Spleen (tissue), 11 donors: ENCODE measurements around the gene ZNF469. TPM values are rescaled to one million over a fixed set of nuclear protein-coding genes. Genes with fewer than 3 reads are reported as not detected.

Experiments
- DNase-seq: peaks from one replicate; pipeline ENCODE4 v3.0.0-alpha.2; 2020
- H3K27ac ChIP-seq, 8 donors: fragments of 200-600 bp; sonication (generic) in 7 of 8; 1 replicate in 4 of 8; 2 replicates in 4 of 8; pipeline versions ENCODE4 v1.5.0 to v1.8.0; 2016 to 2021; ENCODE audit warnings: inconsistent platforms in 4 of 8, mild to moderate bottlenecking in 4 of 8, moderate library complexity in 1 of 8
- H3K27me3 ChIP-seq, 7 donors: fragments of 200-600 bp; sonication (generic) in 6 of 7; replicated peaks in 1 of 7; 1 replicate in 4 of 7; 2 replicates in 3 of 7; pipeline versions ENCODE4 v1.5.0 to v1.8.0; 2016 to 2021; ENCODE audit warnings: inconsistent platforms in 3 of 7, mild to moderate bottlenecking in 1 of 7
- H3K36me3 ChIP-seq, 6 donors: fragments of 200-600 bp; sonication (generic) in 5 of 6; 1 replicate in 4 of 6; 2 replicates in 2 of 6; pipeline versions ENCODE4 v1.5.0 to v1.8.0; 2016 to 2021; ENCODE audit warnings: inconsistent platforms in 2 of 6
- H3K4me1 ChIP-seq, 6 donors: fragments of 200-600 bp; sonication (generic) in 5 of 6; 1 replicate in 3 of 6; 2 replicates in 3 of 6; pipeline versions ENCODE4 v1.5.0 to v1.8.0; 2016 to 2021; ENCODE audit warnings: inconsistent platforms in 3 of 6
- H3K4me3 ChIP-seq, 8 donors: fragments of 200-600 bp; sonication (generic) in 7 of 8; 1 replicate in 4 of 8; 2 replicates in 4 of 8; pipeline versions ENCODE4 v1.5.0 to v1.8.0; 2016 to 2021; ENCODE audit warnings: inconsistent platforms in 4 of 8, mild to moderate bottlenecking in 4 of 8, moderate library complexity in 2 of 8
- H3K9me3 ChIP-seq, 8 donors: fragments of 200-600 bp; sonication (generic) in 7 of 8; 1 replicate in 4 of 8; 2 replicates in 4 of 8; pipeline versions ENCODE4 v1.5.0 to v1.8.0; 2016 to 2021; ENCODE audit warnings: inconsistent platforms in 4 of 8
- POLR2A ChIP-seq, 3 donors: fragments of 450-650 bp; IDR thresholded peaks; one replicate each; pipeline ENCODE4 v1.5.1; 2017; ENCODE audit warnings: antibody characterized with exemption in 3 of 3, mild to moderate bottlenecking in 1 of 3
- POLR2AphosphoS5 ChIP-seq, 3 donors: sonication (generic); formaldehyde crosslinking; IDR thresholded peaks; one replicate each; pipeline ENCODE4 v1.5.1; 2017; ENCODE audit warnings: antibody characterized with exemption in 3 of 3
- WGBS, 5 donors: extraction: QIAGEN DNeasy Blood & Tissue Kit in 3 of 5; methylation state at CpG; one replicate each; pipeline versions ENCODE4 v1.1.5 to v1.1.7; 2013 to 2018; 5-methylcytosine and 5-hydroxymethylcytosine counted together
- intact Hi-C: fragments of 100-400 bp; cut with DNase I; formaldehyde crosslinking; loops from one replicate; pipeline ENCODE4 v1.15.0; 2023; ENCODE audit warnings: low total_unique reads
- polyA plus RNA-seq, 3 donors: library from polyadenylated mRNA; stranded (reverse); fragments of 200-250 nt; gene quantifications; one replicate each; pipeline ENCODE4 v1.2.1, GENCODE V29; 2013
- total RNA-seq, 7 donors: library from RNA; depleted of rRNA in 3 of 7; stranded (reverse); fragments of >200 nt in 3 of 7; fragmentation: NEBNext Ultra II Directional in 4 of 7; extraction: Animal tissue kit (Norgen Biotek cat#: 25700) in 4 of 7; gene quantifications; one replicate each; pipeline versions ENCODE4 v1.1.0 to v1.2.1, GENCODE V29; 2016 to 2021
- TF ChIP-seq, protein P1 (sequence below), 11 experiments: fragments of 200-600 bp in 7 of 11; fragments of 450-650 bp in 4 of 11; sonication (generic) in 4 of 11; IDR thresholded peaks in 8 of 11; conservative IDR thresholded peaks in 3 of 11; 1 replicate in 7 of 11; 2 replicates in 4 of 11; pipeline versions ENCODE4 v1.4.0 to v1.8.0; 2016 to 2021; ENCODE audit warnings: antibody characterized with exemption in 11 of 11, inconsistent platforms in 4 of 11, mild to moderate bottlenecking in 1 of 11
- donor health status: healthy with polysubstance abuse.
- donor health status: DM: no; HTN: no; CAD: no; lungs with moderate emphysema.
- donor health status: DM: no; HTN: no; CAD: no.
- donor health status: Bipolar disorder and iron deficiency.
- donor health status: healthy.
- donor health status: DM: no; HTN: no; CAD: no.
- donor health status: DM: yes; HTN: yes; CAD: no.

ZNF469 gene
- total and polyA plus RNA-seq, 10 donors = 0.27 to 8.0 (median 3.3) TPM

DNA sequence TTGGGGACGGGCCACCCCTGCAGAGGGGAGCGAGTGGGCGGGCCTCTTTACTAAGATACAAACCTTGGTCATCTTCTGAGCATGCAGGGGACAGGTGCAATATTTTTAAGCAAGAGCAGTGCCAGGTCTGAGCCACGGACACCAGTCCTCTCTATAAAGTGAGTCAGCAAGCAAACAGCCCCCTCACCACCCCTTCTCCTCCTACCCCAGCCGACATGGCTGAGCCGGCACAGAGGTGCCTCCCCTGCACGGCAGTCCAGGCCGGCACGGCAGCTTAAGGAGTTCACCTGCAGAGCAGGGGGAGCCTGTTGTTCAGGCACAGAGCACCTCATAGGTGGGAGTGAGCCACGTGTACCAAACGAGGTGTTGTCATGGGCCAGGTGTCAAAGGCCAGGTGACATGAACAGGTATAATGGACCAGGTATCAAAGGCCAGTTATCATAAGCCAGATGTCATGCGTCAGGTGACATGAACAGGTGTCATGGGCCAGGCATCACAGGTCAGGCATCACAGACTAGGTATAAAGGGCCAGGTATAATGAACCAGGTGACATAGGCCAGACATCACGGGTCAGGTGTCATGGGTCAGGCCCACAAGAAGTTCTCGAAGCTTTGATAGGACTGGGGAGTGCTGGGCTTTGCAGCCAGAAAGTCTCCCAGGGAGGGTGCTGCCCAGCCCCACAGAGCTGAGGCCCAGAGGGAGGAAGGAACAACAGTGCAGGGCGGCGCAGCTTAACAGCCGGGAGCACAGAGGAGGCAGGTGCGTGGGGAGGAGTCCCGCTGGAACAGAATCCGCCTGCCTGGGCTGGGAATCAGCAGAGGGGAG is 42.6 kb upstream of the ZNF469 start:
- Histone ChIP-seq H3K27me3 (peaks cover 0 to 27% (median 0%) of the 10 kb centered on the region in 7 donors), H3K27ac (no peak overlapping the region), H3K9me3 (peaks cover 0 to 11% (median 3%) of the 10 kb centered on the region in 8 donors), H3K36me3 (no peaks in the 10 kb centered on the region), H3K4me1 (no peaks in the 10 kb centered on the region), H3K4me3 (no peak overlapping the region)
- 75 to 89% (median 82%) methylated on average over 19 to 20 of the region's 20 CpGs for WGBS, 5 donors
- intact Hi-C loops = no loop called here
- DNase-seq = no peak
- TF ChIP-seq POLR2A (IDR thresholded peaks at IDR 0.05) = no peak
- TF ChIP-seq POLR2AphosphoS5 (IDR thresholded peaks at IDR 0.05) = no peak
- TF ChIP-seq, protein P1, sequence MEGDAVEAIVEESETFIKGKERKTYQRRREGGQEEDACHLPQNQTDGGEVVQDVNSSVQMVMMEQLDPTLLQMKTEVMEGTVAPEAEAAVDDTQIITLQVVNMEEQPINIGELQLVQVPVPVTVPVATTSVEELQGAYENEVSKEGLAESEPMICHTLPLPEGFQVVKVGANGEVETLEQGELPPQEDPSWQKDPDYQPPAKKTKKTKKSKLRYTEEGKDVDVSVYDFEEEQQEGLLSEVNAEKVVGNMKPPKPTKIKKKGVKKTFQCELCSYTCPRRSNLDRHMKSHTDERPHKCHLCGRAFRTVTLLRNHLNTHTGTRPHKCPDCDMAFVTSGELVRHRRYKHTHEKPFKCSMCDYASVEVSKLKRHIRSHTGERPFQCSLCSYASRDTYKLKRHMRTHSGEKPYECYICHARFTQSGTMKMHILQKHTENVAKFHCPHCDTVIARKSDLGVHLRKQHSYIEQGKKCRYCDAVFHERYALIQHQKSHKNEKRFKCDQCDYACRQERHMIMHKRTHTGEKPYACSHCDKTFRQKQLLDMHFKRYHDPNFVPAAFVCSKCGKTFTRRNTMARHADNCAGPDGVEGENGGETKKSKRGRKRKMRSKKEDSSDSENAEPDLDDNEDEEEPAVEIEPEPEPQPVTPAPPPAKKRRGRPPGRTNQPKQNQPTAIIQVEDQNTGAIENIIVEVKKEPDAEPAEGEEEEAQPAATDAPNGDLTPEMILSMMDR (IDR thresholded peaks at IDR 0.05 in 8 of 11, conservative IDR thresholded peaks at IDR 0.05 in 3 of 11) = no peak

DNA sequence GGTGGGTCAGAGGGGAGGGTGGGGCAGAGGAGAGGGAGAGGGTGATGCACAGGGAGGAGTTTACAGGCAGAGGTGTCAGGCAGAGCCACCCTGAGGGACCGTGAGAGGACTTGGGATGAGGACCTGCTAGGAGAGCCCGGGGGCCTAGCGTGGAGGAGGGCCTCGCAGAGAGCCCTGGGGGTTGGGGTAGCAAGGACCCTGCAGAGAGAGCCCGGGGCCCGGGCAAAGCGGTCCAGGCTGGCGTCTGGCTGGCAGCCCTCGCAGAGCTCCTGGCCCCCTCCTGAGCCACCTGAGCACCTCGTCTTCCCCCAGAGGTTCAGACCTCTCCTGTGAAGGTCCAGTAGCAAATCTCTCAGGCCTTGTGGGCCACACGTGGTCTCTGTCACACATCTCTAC is 42.0 kb upstream of the ZNF469 start:
- 77 to 94% (median 83%) methylated on average over 11 of the region's 11 CpGs for WGBS, 5 donors
- Histone ChIP-seq H3K27me3 (peaks cover 0 to 27% (median 0%) of the 10 kb centered on the region in 7 donors), H3K4me3 (no peak overlapping the region), H3K36me3 (no peaks in the 10 kb centered on the region), H3K27ac (no peak overlapping the region), H3K4me1 (no peaks in the 10 kb centered on the region), H3K9me3 (peaks cover 0 to 11% (median 3%) of the 10 kb centered on the region in 8 donors)
- DNase-seq = no peak
- TF ChIP-seq POLR2A (IDR thresholded peaks at IDR 0.05) (no peak), POLR2AphosphoS5 (IDR thresholded peaks at IDR 0.05) (no peak)
- TF ChIP-seq, protein P1 (IDR thresholded peaks at IDR 0.05 in 8 of 11, conservative IDR thresholded peaks at IDR 0.05 in 3 of 11) = no peak
- intact Hi-C loops = no loop called here

GRCh38 chr16:88341551-88342290 is 41.0 kb upstream of the ZNF469 start:
- H3K4me3 ChIP-seq = no peak overlapping the region
- no peaks in the 10 kb centered on the region for H3K36me3 ChIP-seq
- peaks cover 0 to 27% (median 0%) of the 10 kb centered on the region in 7 donors for H3K27me3 ChIP-seq
- no peak for DNase-seq
- TF ChIP-seq POLR2AphosphoS5 (IDR thresholded peaks at IDR 0.05) (no peak), POLR2A (IDR thresholded peaks at IDR 0.05) (no peak)
- TF ChIP-seq, protein P1 (IDR thresholded peaks at IDR 0.05 in 8 of 11, conservative IDR thresholded peaks at IDR 0.05 in 3 of 11) = no peak
- WGBS, 5 donors = 88 to 94% (median 91%) methylated on average over 8 to 24 of the region's 24 CpGs
- intact Hi-C loops = no loop called here
- no peak overlapping the region for H3K27ac ChIP-seq
- peaks cover 0 to 11% (median 3%) of the 10 kb centered on the region in 8 donors for H3K9me3 ChIP-seq
- no peaks in the 10 kb centered on the region for H3K4me1 ChIP-seq

GRCh38 chr16:88342491-88342890 is 40.3 kb upstream of the ZNF469 start:
- no peaks in the 10 kb centered on the region for H3K36me3 ChIP-seq
- TF ChIP-seq POLR2A (IDR thresholded peaks at IDR 0.05) = no peak
- no peak for TF ChIP-seq POLR2AphosphoS5 (IDR thresholded peaks at IDR 0.05)
- TF ChIP-seq, protein P1 (IDR thresholded peaks at IDR 0.05 in 8 of 11, conservative IDR thresholded peaks at IDR 0.05 in 3 of 11) = no peak
- no peak overlapping the region for H3K4me3 ChIP-seq
- H3K9me3 ChIP-seq = peaks cover 0 to 11% (median 3%) of the 10 kb centered on the region in 8 donors
- DNase-seq = no peak
- H3K27ac ChIP-seq = no peak overlapping the region
- H3K4me1 ChIP-seq = peaks cover 0 to 2% (median 0%) of the 10 kb centered on the region in 6 donors
- H3K27me3 ChIP-seq = peaks cover 0 to 27% (median 0%) of the 10 kb centered on the region in 7 donors
- 90 to 99% (median 95%) methylated on average over 14 to 16 of the region's 16 CpGs for WGBS, 5 donors
- intact Hi-C loops = no loop called here
